K562 treated with DMSO at 1 percent for 24 hours (cell line): ENCODE measurements around the gene ZNF189. TPM values are rescaled to one million over a fixed set of nuclear protein-coding genes. Genes with fewer than 3 reads are reported as not detected.

Experiments
- total RNA-seq: library from RNA; unstranded; fragments of 300-600 nt; gene quantifications from 2 replicates; pipeline ENCODE4 v1.2.3, GENCODE V29; 2022; ENCODE audit warnings: low read depth; ENCODE audit not compliant: insufficient read depth

ZNF189 gene
- 5.8 and 5.9 TPM in 2 replicates for total RNA-seq

GRCh38 chr9:101398068-101398929 is at the start of gene ZNF189, which contains the start of gene MRPL50:
Gene ZNF189, plus strand, starts transcription at chr9:101398851. Its CDS starts 306 bp downstream, at chr9:101399157.
Gene MRPL50, minus strand, starts transcription at chr9:101398618. Its CDS starts 26 bp downstream, at chr9:101398592.

GRCh38 chr9:101384873-101385536 is 13.6 kb upstream of the ZNF189 start, which contains the start of gene BAAT:
Gene BAAT, minus strand, starts transcription at chr9:101385006. Its CDS starts 13,602 bp downstream, at chr9:101371404.

DNA sequence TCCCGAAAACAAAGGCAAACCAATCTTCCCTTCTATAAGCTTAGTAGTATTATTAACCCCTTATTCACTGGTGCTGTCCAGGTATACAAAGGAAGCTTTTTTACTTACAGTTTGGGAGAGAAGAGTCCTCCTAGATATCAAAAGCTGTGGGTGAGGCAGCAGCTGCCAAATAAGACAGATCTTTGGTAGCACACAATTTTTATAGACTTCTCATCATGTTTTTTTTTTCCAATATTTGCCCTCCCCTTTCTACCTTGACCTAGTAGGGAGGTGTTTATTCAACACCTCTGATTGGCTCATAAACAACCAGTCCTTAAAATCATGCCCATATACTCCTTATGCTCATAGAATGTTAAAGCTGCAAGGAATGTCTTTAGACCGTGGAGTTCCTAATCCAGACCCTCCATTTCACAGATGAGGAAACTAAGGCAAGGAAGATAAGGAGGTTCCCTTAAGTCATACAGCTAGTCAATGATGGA is 37.0 kb downstream of the ZNF189 start, which contains the start of gene ALDOB:
TSS of gene ALDOB (minus strand) at position 174 of the 479 bp plus-strand sequence. CDS start 4,887 bp downstream, outside the sequence.

Other genes starting within 250 kb of the ZNF189 start
- 0.07 TPM in 1 of 2 replicates, not detected in the other for gene BAAT, start 13.8 kb upstream of the ZNF189 start, total RNA-seq
- gene MRPL50, start 233 bp upstream of the ZNF189 start, total RNA-seq: 5.2 and 6.4 TPM in 2 replicates
- gene ALDOB, start 36.9 kb downstream of the ZNF189 start, total RNA-seq: not detected in 2 replicates
- 20.3 and 23.7 TPM in 2 replicates for gene RNF20, start 135.0 kb downstream of the ZNF189 start, total RNA-seq
- gene PPP3R2, start 196.1 kb downstream of the ZNF189 start, total RNA-seq: not detected in 2 replicates